ENCODE data around the gene FLCN. TPM values are rescaled to one million over a fixed set of nuclear protein-coding genes. Genes with fewer than 3 reads are reported as not detected.

Gene FLCN
- total and polyA plus RNA-seq, 2 of the 13 experiments (the other 11 are each of a cell fraction or from before 2014, with no cell fraction given), result 16.6 to 24.9 TPM

Small RNA genes lying within 50 kb of the gene (small RNA-seq; reads per million reads assigned to genes)
- 0 reads per million in 3 experiments for gene RNU6-767P (ENCODE audit: insufficient read depth in 2 of 3, insufficient read length in 3 of 3, low read depth in 2 of 3, low replicate concordance in 1 of 3)

Other genes starting within 250 kb of the FLCN start
- 43.6 and 50.2 TPM in 2 replicates for gene MPRIP, start 194.7 kb downstream of the FLCN start, total RNA-seq (2016; rRNA removed; fragmentation: Illumina TruSeq; extraction: Trizol)
- 42.9 and 52.4 TPM in 2 replicates for gene MPRIP, start 194.7 kb downstream of the FLCN start, polyA plus RNA-seq (2011; rRNA removed)
- gene PLD6, start 30.8 kb downstream of the FLCN start, total RNA-seq (2016; rRNA removed; fragmentation: Illumina TruSeq; extraction: Trizol), result 6.4 and 11.4 TPM in 2 replicates
- gene PLD6, start 30.8 kb downstream of the FLCN start, polyA plus RNA-seq (2011; rRNA removed), result 4.8 and 5.2 TPM in 2 replicates
- 103 and 143 TPM in 2 replicates for gene COPS3, start 44.1 kb upstream of the FLCN start, total RNA-seq (2016; rRNA removed; fragmentation: Illumina TruSeq; extraction: Trizol)
- gene COPS3, start 44.1 kb upstream of the FLCN start, polyA plus RNA-seq (2011; rRNA removed), result 34.1 and 46.3 TPM in 2 replicates
- gene NT5M, start 66.2 kb upstream of the FLCN start, total RNA-seq (2016; rRNA removed; fragmentation: Illumina TruSeq; extraction: Trizol), result 0.55 and 0.63 TPM in 2 replicates
- 0.78 and 1.0 TPM in 2 replicates for gene NT5M, start 66.2 kb upstream of the FLCN start, polyA plus RNA-seq (2011; rRNA removed)
- gene MED9, start 239.8 kb upstream of the FLCN start, total RNA-seq (2016; rRNA removed; fragmentation: Illumina TruSeq; extraction: Trizol), result 11.7 and 15.1 TPM in 2 replicates
- gene MED9, start 239.8 kb upstream of the FLCN start, polyA plus RNA-seq (2011; rRNA removed), result 11.9 and 14.4 TPM in 2 replicates